K562 (cell line): Measurements from ENCODE around the gene SMIM35. TPM values are rescaled to one million over a fixed set of nuclear protein-coding genes. Genes with fewer than 3 reads are reported as not detected.

Experiments
- ARID3B ChIP-seq: fragments of 250-450 bp; sonication (Bioruptor Pico); IDR thresholded peaks from 2 replicates; pipeline ENCODE4 v1.4.0; 2020; ENCODE audit warnings: borderline replicate concordance
- BDP1 ChIP-seq: IDR thresholded peaks from 3 replicates; pipeline ENCODE4 v1.6.1; 2011; ENCODE audit not compliant: insufficient read length, insufficient read depth
- DIDO1 ChIP-seq: fragments of 450-650 bp; IDR thresholded peaks from 2 replicates; pipeline ENCODE4 v1.6.1; 2016; ENCODE audit warnings: low read depth, missing biosample characterization, missing genetic modification characterization
- FOXA3 ChIP-seq, 2 experiments: fragments of 450-650 bp in 1 of 2; sonication (generic) in 1 of 2; formaldehyde crosslinking; IDR thresholded peaks in 1 of 2; conservative IDR thresholded peaks in 1 of 2; 2 replicates each; pipeline versions ENCODE4 v1.4.0 to v1.8.0; 2020 to 2022; ENCODE audit warnings: mild to moderate bottlenecking in 2 of 2, missing genetic modification reagents in 1 of 2
- HDAC8 ChIP-seq: fragments of 450-650 bp; IDR thresholded peaks from 2 replicates; pipeline ENCODE4 v1.6.1; 2016; ENCODE audit warnings: mild to moderate bottlenecking, missing genetic modification characterization, moderate library complexity, missing compliant biosample characterization
- KAT2B ChIP-seq: IDR thresholded peaks from one replicate; pipeline ENCODE4 v1.6.1; 2012; ENCODE audit warnings: low read depth, mild to moderate bottlenecking, control low read depth, inconsistent platforms, low read length, moderate library complexity
- MED1 ChIP-seq: sonication (generic); formaldehyde crosslinking; IDR thresholded peaks from 2 replicates; pipeline ENCODE4 v1.8.1; 2023; ENCODE audit warnings: missing genetic modification reagents, borderline replicate concordance
- MEF2D ChIP-seq: conservative IDR thresholded peaks from 2 replicates; pipeline ENCODE4 v1.6.1; 2016; ENCODE audit warnings: low read depth, missing genetic modification characterization, missing compliant biosample characterization
- PCBP1 ChIP-seq: fragments of 200-400 bp; formaldehyde crosslinking; IDR thresholded peaks from 2 replicates; pipeline ENCODE4 v1.6.1; 2018; ENCODE audit warnings: mild to moderate bottlenecking, low read depth, low read length; ENCODE audit not compliant: poor library complexity, severe bottlenecking
- PREB ChIP-seq: sonication (generic); formaldehyde crosslinking; IDR thresholded peaks from 2 replicates; pipeline ENCODE4 v1.8.1; 2023; ENCODE audit warnings: mild to moderate bottlenecking, missing genetic modification reagents
- RBBP5 ChIP-seq: fragments of 200-600 bp; sonication (generic); IDR thresholded peaks from 2 replicates; pipeline ENCODE4 v1.6.1; 2012; ENCODE audit warnings: borderline replicate concordance, mild to moderate bottlenecking, low read length, control low read depth, inconsistent platforms; ENCODE audit not compliant: insufficient read depth, poor library complexity, severe bottlenecking
- RBM15 ChIP-seq: fragments of 200-400 bp; formaldehyde crosslinking; IDR thresholded peaks from 2 replicates; pipeline ENCODE4 v1.6.1; 2018; ENCODE audit warnings: mild to moderate bottlenecking, low read length, moderate library complexity; ENCODE audit not compliant: insufficient read depth
- SAFB ChIP-seq: fragments of 200-400 bp; formaldehyde crosslinking; IDR thresholded peaks from 2 replicates; pipeline ENCODE4 v1.6.1; 2017; ENCODE audit warnings: low read depth, low read length, borderline replicate concordance
- SAFB2 ChIP-seq: fragments of 200-400 bp; formaldehyde crosslinking; IDR thresholded peaks from 2 replicates; pipeline ENCODE4 v1.6.1; 2018; ENCODE audit warnings: borderline replicate concordance, low read length, low read depth, moderate library complexity; ENCODE audit not compliant: severe bottlenecking
- SMAD1 ChIP-seq: fragments of 150-350 bp; IDR thresholded peaks from 2 replicates; pipeline ENCODE4 v1.6.1; 2014; ENCODE audit warnings: low read length, low read depth; ENCODE audit not compliant: partially characterized antibody
- STAT5B ChIP-seq: fragments of 250-450 bp; sonication (Bioruptor Pico); IDR thresholded peaks from 2 replicates; pipeline ENCODE4 v1.8.0; 2021; ENCODE audit warnings: mild to moderate bottlenecking, inconsistent platforms
- TAF9B ChIP-seq: fragments of 450-650 bp; IDR thresholded peaks from 2 replicates; pipeline ENCODE4 v1.6.1; 2018; ENCODE audit warnings: mild to moderate bottlenecking; ENCODE audit not compliant: partially characterized antibody
- ZC3H8 ChIP-seq: fragments of 450-650 bp; IDR thresholded peaks from 2 replicates; pipeline ENCODE4 v1.6.1; 2017
- ZKSCAN8 ChIP-seq: fragments of 200-800 bp; sonication (Bioruptor generic); IDR thresholded peaks from 2 replicates; pipeline ENCODE4 v1.6.1; 2016; ENCODE audit warnings: missing genetic modification characterization, missing compliant biosample characterization
- ZNF785 ChIP-seq: fragments of 250-450 bp; sonication (Bioruptor Pico); IDR thresholded peaks from 2 replicates; pipeline ENCODE4 v1.4.0; 2020; ENCODE audit warnings: mild to moderate bottlenecking
- polyA plus RNA-seq, 8 experiments: library from polyadenylated mRNA; depleted of rRNA in 4 of 8; stranded (reverse) in 5 of 8; unstranded in 3 of 8; fragments of >200 nt; fragmentation: Nextera tagmentation in 2 of 8; fragmentation: Illumina TruSeq in 1 of 8; extraction: Ambion mirVana in 2 of 8; extraction: Trizol in 1 of 8; gene quantifications; 2 replicates each; pipeline versions ENCODE4 v1.2.1 to v1.2.3, GENCODE V29; 2011 to 2014; ENCODE audit warnings: inconsistent platforms in 1 of 8, missing spikeins in 1 of 8
- total RNA-seq, 7 experiments: library from RNA; depleted of rRNA in 6 of 7; stranded (reverse); fragments of >200 nt in 6 of 7; fragmentation: Illumina TruSeq in 2 of 7; extraction: Trizol in 2 of 7; gene quantifications; 2 replicates each; pipeline versions ENCODE4 v1.2.1 to v1.2.3, GENCODE V29; 2011 to 2021; ENCODE audit warnings: low replicate concordance in 1 of 7
- TF ChIP-seq, protein P1 (sequence below), 2 experiments: IDR thresholded peaks; 2 replicates each; pipeline ENCODE4 v1.6.1; 2012; ENCODE audit warnings: improper control_type of control experiment in 2 of 2, low read depth in 2 of 2, low read length in 2 of 2, borderline replicate concordance in 1 of 2
- TF ChIP-seq, protein P2 (sequence below): fragments of 250-450 bp; sonication (Bioruptor Pico); IDR thresholded peaks from 2 replicates; pipeline ENCODE4 v1.5.0; 2020; ENCODE audit warnings: mild to moderate bottlenecking, borderline replicate concordance

Gene SMIM35
- total and polyA plus RNA-seq, 9 of the 15 experiments (the other 6 are each of a cell fraction or from before 2014, with no cell fraction given) = 0.03 TPM; not detected in 7

DNA sequence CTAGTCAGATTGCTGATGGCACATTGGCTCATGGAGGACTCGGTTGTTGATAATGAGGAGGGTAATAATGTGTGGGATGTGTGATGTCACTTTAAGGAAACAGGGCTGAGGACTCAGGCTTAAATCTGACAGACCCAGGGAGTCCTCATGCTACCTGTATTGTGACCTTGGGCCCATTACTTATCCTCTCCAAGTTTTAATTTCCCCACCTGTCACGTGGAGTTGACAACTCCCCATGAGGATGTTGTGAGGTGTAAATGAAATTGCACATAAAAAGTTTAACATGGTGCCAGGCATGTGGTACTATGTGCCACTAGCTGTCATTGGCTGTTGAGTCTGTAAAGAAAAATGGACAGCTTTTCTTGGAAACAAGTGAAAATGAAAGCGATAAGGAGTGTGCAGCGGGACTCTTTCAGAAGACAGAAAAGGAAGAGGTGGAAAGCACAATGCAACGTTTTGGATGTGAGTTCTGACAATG lies 85.2 kb downstream of the SMIM35 start (continued):
- TF ChIP-seq SMAD1 (peak; percentile 40), TAF9B (no peak), MED1 (CRISPR knock-in tag) (no peak), RBBP5 (no peak), PREB (CRISPR knock-in tag) (no peak), SAFB2 (no peak), HDAC8 (no peak), ARID3B (CRISPR knock-in tag) (no peak), RBM15 (no peak), ZNF785 (no peak), ZKSCAN8 (CRISPR knock-in tag) (no peak), SAFB (no peak), BDP1 (no peak), STAT5B (CRISPR knock-in tag) (no peak), ZC3H8 (no peak), MEF2D (no peak), KAT2B (no peak), PCBP1 (no peak), DIDO1 (no peak), FOXA3 (CRISPR knock-in tag; conservative IDR thresholded peaks at IDR 0.05 in 1 of 2, IDR thresholded peaks at IDR 0.05 in 1 of 2) (no peak)
- TF ChIP-seq, protein P1, sequence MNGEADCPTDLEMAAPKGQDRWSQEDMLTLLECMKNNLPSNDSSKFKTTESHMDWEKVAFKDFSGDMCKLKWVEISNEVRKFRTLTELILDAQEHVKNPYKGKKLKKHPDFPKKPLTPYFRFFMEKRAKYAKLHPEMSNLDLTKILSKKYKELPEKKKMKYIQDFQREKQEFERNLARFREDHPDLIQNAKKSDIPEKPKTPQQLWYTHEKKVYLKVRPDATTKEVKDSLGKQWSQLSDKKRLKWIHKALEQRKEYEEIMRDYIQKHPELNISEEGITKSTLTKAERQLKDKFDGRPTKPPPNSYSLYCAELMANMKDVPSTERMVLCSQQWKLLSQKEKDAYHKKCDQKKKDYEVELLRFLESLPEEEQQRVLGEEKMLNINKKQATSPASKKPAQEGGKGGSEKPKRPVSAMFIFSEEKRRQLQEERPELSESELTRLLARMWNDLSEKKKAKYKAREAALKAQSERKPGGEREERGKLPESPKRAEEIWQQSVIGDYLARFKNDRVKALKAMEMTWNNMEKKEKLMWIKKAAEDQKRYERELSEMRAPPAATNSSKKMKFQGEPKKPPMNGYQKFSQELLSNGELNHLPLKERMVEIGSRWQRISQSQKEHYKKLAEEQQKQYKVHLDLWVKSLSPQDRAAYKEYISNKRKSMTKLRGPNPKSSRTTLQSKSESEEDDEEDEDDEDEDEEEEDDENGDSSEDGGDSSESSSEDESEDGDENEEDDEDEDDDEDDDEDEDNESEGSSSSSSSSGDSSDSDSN (IDR thresholded peaks at IDR 0.05; ENCODE audit: borderline replicate concordance in 1 of 2, low read depth in 2 of 2, low read length in 2 of 2) = no peak
- TF ChIP-seq, protein P2, sequence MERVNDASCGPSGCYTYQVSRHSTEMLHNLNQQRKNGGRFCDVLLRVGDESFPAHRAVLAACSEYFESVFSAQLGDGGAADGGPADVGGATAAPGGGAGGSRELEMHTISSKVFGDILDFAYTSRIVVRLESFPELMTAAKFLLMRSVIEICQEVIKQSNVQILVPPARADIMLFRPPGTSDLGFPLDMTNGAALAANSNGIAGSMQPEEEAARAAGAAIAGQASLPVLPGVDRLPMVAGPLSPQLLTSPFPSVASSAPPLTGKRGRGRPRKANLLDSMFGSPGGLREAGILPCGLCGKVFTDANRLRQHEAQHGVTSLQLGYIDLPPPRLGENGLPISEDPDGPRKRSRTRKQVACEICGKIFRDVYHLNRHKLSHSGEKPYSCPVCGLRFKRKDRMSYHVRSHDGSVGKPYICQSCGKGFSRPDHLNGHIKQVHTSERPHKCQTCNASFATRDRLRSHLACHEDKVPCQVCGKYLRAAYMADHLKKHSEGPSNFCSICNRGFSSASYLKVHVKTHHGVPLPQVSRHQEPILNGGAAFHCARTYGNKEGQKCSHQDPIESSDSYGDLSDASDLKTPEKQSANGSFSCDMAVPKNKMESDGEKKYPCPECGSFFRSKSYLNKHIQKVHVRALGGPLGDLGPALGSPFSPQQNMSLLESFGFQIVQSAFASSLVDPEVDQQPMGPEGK (CRISPR knock-in tag) = no peak
